Thoracic aorta (tissue), 2 donors: Measurements from ENCODE around the gene TRAFD1. TPM values are rescaled to one million over a fixed set of nuclear protein-coding genes. Genes with fewer than 3 reads are reported as not detected.

Experiments
- ATAC-seq: fragments of 150-250 bp; one replicate; pipeline ENCODE4 v1.8.0; 2017; ENCODE audit warnings: low read depth; ENCODE audit not compliant: insufficient number of reproducible peaks, low FRiP score
- DNase-seq: peaks from one replicate; pipeline ENCODE4 v3.0.0-alpha.2; 2020; ENCODE audit warnings: low spot score
- H3K27ac ChIP-seq, 2 donors: fragments of 200-600 bp; sonication (generic); 1 replicate in 1 of 2; 2 replicates in 1 of 2; pipeline ENCODE4 v1.5.1; 2016; ENCODE audit warnings: mild to moderate bottlenecking in 2 of 2, moderate library complexity in 2 of 2
- H3K27me3 ChIP-seq: fragments of 200-600 bp; sonication (generic); replicated peaks from 2 replicates; pipeline ENCODE4 v1.6.0; 2016; ENCODE audit warnings: mild to moderate bottlenecking; ENCODE audit not compliant: insufficient read depth
- H3K36me3 ChIP-seq: fragments of 200-600 bp; sonication (generic); one replicate; pipeline ENCODE4 v1.5.1; 2016
- H3K4me1 ChIP-seq, 2 donors: fragments of 200-600 bp; sonication (generic); 1 replicate in 1 of 2; 2 replicates in 1 of 2; pipeline versions ENCODE4 v1.5.1 to v1.6.0; 2016; ENCODE audit warnings: low read depth in 2 of 2, mild to moderate bottlenecking in 1 of 2; ENCODE audit not compliant: control insufficient read depth in 1 of 2
- H3K4me3 ChIP-seq: fragments of 200-600 bp; sonication (generic); 2 replicates; pipeline ENCODE4 v1.5.1; 2016; ENCODE audit warnings: mild to moderate bottlenecking
- H3K9me3 ChIP-seq: fragments of 200-600 bp; sonication (generic); 2 replicates; pipeline ENCODE4 v1.5.1; 2016
- CTCF ChIP-seq: fragments of 200-600 bp; sonication (generic); IDR thresholded peaks from one replicate; pipeline ENCODE4 v1.5.1; 2019; ENCODE audit warnings: antibody characterized with exemption
- total RNA-seq, 2 donors: library from RNA; depleted of rRNA; stranded (reverse); fragments of >200 nt; gene quantifications; one replicate each; pipeline versions ENCODE4 v1.1.0 to v1.2.3, GENCODE V29; 2016

Gene TRAFD1
- total RNA-seq, 2 donors from 2014 or later: 23.6 to 43.7 TPM

GRCh38 chr12:112121780-112122565, 3.4 kb upstream of the TRAFD1 start:
- peak overlapping the region; percentile 48 to 62 for H3K27ac ChIP-seq
- H3K4me1 ChIP-seq: peaks cover 26 to 30% of the 10 kb centered on the region in 2 donors
- H3K27me3 ChIP-seq: no peaks in the 10 kb centered on the region
- DNase-seq (peak; percentile 36), ATAC-seq (no peak)
- no peaks in the 10 kb centered on the region for H3K36me3 ChIP-seq
- TF ChIP-seq CTCF: no peak
- H3K4me3 ChIP-seq: peak overlapping the region; percentile 40
- no peaks in the 10 kb centered on the region for H3K9me3 ChIP-seq

- no peak for TF ChIP-seq CTCF
- ATAC-seq (no peak), DNase-seq (no peak)
- H3K27me3 ChIP-seq: no peaks in the 10 kb centered on the region
- no peak overlapping the region for H3K4me3 ChIP-seq
- H3K9me3 ChIP-seq: no peaks in the 10 kb centered on the region
- H3K27ac ChIP-seq: peak overlapping the region; percentile 48 to 62
- H3K4me1 ChIP-seq: peaks cover 21 to 35% of the 10 kb centered on the region in 2 donors
- H3K36me3 ChIP-seq: no peaks in the 10 kb centered on the region
Measured at GRCh38 chr12:112122823-112123690, 2.3 kb upstream of the TRAFD1 start.

- Histone ChIP-seq H3K36me3 (no peaks in the 10 kb centered on the region), H3K27ac (peak overlapping the region; percentile 53 to 96), H3K4me1 (peaks cover 32 to 47% of the 10 kb centered on the region in 2 donors), H3K27me3 (no peaks in the 10 kb centered on the region), H3K9me3 (no peaks in the 10 kb centered on the region), H3K4me3 (peak overlapping the region; percentile 91)
- no peak for DNase-seq
- ATAC-seq: peak; percentile 25
- no peak for TF ChIP-seq CTCF
Measured at GRCh38 chr12:112124918-112125249, 476 bp upstream of the TRAFD1 start.

GRCh38 chr12:112126000-112126438, 659 bp downstream of the TRAFD1 start:
- DNase-seq: no peak
- Histone ChIP-seq H3K27me3 (no peaks in the 10 kb centered on the region), H3K4me3 (peak overlapping the region; percentile 91), H3K36me3 (no peaks in the 10 kb centered on the region), H3K4me1 (peaks cover 41 to 56% of the 10 kb centered on the region in 2 donors), H3K9me3 (no peaks in the 10 kb centered on the region), H3K27ac (peak overlapping the region; percentile 95 to 96)
- TF ChIP-seq CTCF: no peak
- no peak for ATAC-seq

GRCh38 chr12:112126911-112127310, 1.6 kb downstream of the TRAFD1 start:
- peak overlapping the region; percentile 91 for H3K4me3 ChIP-seq
- no peaks in the 10 kb centered on the region for H3K36me3 ChIP-seq
- H3K9me3 ChIP-seq: no peaks in the 10 kb centered on the region
- no peak for DNase-seq
- no peak for ATAC-seq
- H3K27me3 ChIP-seq: no peaks in the 10 kb centered on the region
- TF ChIP-seq CTCF: no peak
- peaks cover 50 to 59% of the 10 kb centered on the region in 2 donors for H3K4me1 ChIP-seq
- H3K27ac ChIP-seq: no peak overlapping the region
